Heart left ventricle (tissue), 16 donors: ENCODE measurements around the gene CDON. TPM values are rescaled to one million over a fixed set of nuclear protein-coding genes. Genes with fewer than 3 reads are reported as not detected.
A peak's percentile ranks its signal among the peaks of the same experiment; 100 is the strongest.

Source experiments
- ATAC-seq, 4 donors: fragments of 200-7000 bp; cut with Tn5 transposase; one replicate each; pipeline ENCODE4 v1.9.1; 2020 to 2022; ENCODE audit warnings: moderate library complexity in 4 of 4, mild to moderate bottlenecking in 3 of 4, moderate number of reproducible peaks in 1 of 4
- DNase-seq, 5 donors: peaks; one replicate each; pipeline ENCODE4 v3.0.0-alpha.2; 2020
- H3K27ac ChIP-seq, 12 donors: fragments of 200-600 bp; sonication (generic) in 4 of 12; one replicate each; pipeline versions ENCODE4 v1.5.0 to v1.8.0; 2016 to 2022; ENCODE audit warnings: mild to moderate bottlenecking in 2 of 12
- H3K27me3 ChIP-seq, 9 donors: fragments of 200-600 bp; sonication (generic) in 2 of 9; one replicate each; pipeline versions ENCODE4 v1.5.1 to v1.8.0; 2016 to 2022; ENCODE audit warnings: mild to moderate bottlenecking in 3 of 9
- H3K36me3 ChIP-seq, 9 donors: fragments of 200-600 bp; sonication (generic) in 2 of 9; one replicate each; pipeline versions ENCODE4 v1.5.0 to v1.8.0; 2018 to 2022; ENCODE audit warnings: mild to moderate bottlenecking in 2 of 9
- H3K4me1 ChIP-seq, 12 donors: fragments of 200-600 bp; sonication (generic) in 4 of 12; one replicate each; pipeline versions ENCODE4 v1.5.0 to v1.8.0; 2016 to 2022; ENCODE audit warnings: mild to moderate bottlenecking in 3 of 12
- H3K4me3 ChIP-seq, 12 donors: fragments of 200-600 bp; sonication (generic) in 4 of 12; one replicate each; pipeline versions ENCODE4 v1.5.0 to v1.8.0; 2017 to 2022; ENCODE audit warnings: mild to moderate bottlenecking in 9 of 12, moderate library complexity in 4 of 12
- H3K9me3 ChIP-seq, 12 donors: fragments of 200-600 bp; sonication (generic) in 4 of 12; one replicate each; pipeline versions ENCODE4 v1.5.0 to v1.8.0; 2016 to 2022; ENCODE audit warnings: mild to moderate bottlenecking in 1 of 12
- CTCF ChIP-seq, 12 donors: fragments of 200-600 bp; sonication (generic) in 4 of 12; IDR thresholded peaks; one replicate each; pipeline versions ENCODE4 v1.5.0 to v1.8.0; 2018 to 2022; ENCODE audit warnings: antibody characterized with exemption in 12 of 12, mild to moderate bottlenecking in 5 of 12
- POLR2A ChIP-seq, 2 donors: fragments of 450-650 bp; IDR thresholded peaks; one replicate each; pipeline ENCODE4 v1.6.1; 2017; ENCODE audit warnings: antibody characterized with exemption in 2 of 2, mild to moderate bottlenecking in 2 of 2, moderate library complexity in 2 of 2
- WGBS, 4 donors: extraction: QIAGEN DNeasy Blood & Tissue Kit in 2 of 4; methylation state at CpG; one replicate each; pipeline versions ENCODE4 v1.1.5 to v1.1.7; 2013 to 2018; 5-methylcytosine and 5-hydroxymethylcytosine counted together
- intact Hi-C, 10 donors: fragments of 100-400 bp; cut with DNase I; formaldehyde crosslinking; loops; one replicate each; pipeline versions ENCODE4 v1.11.1 to v1.14.2; 2022
- polyA plus RNA-seq, 2 donors: library from polyadenylated mRNA; stranded (reverse); fragments of 200-250 nt; gene quantifications; one replicate each; pipeline ENCODE4 v1.2.3, GENCODE V29; 2013
- total RNA-seq, 9 donors: library from RNA; depleted of rRNA in 2 of 9; stranded (reverse); fragments of >200 nt in 2 of 9; fragmentation: NEBNext Ultra II Directional in 3 of 9; extraction: Animal tissue kit (Norgen Biotek cat#: 25700) in 3 of 9; gene quantifications; one replicate each; pipeline versions ENCODE4 v1.1.0 to v1.2.4, GENCODE V29; 2016 to 2023
- donor health status: ischemic (EF 13 %, LVEDD 7.1; RV severe dilation, severe dysfunction).
- donor health status: healthy with polysubstance abuse.
- donor health status: DM: no; HTN: yes; CAD: no.
- donor health status: DM: no; HTN: no; CAD: no.
- donor health status: ischemic (EF 25% LVEDD 6.9; RV normal size, moderate dysfunction).
- donor health status: ischemic (EF 25% LVEDD 5.7; RV mildly dilated, moderate dysfunction).
- donor health status: healthy.
- donor health status: DM: yes; HTN: yes; CAD: no.
- donor health status: ischemic (EF 35%, LVEDD 5.7; RV mildly dilated, moderate dysfunction).
- donor health status: nonischemic (EF 11% LVEDD 7.7; RV severe dilation, severe dysfunction).
- donor health status: DM: yes; HTN: yes; CAD: no.
- donor health status: PGD.
- donor health status: ischemic (EF 29% LVEDD 5.4; RV normal size, mild dysfunction).
- donor health status: nonischemic (EF 23%, LVEDD 6.1; RV moderate dilation, normal function).

Gene CDON
- total and polyA plus RNA-seq, 11 donors = 1.2 to 51.5 (median 7.3) TPM

- intact Hi-C loops = loop anchor here in 2 of 10 donors (10.0 kb wide), 1 partner anchor 110 kb away; the partner anchor contains the start of gene VSIG10L2 (in 2 of the 2)
- Histone ChIP-seq H3K27me3 (no peaks in the 10 kb centered on the region), H3K9me3 (no peaks in the 10 kb centered on the region), H3K4me3 (no peak overlapping the region), H3K27ac (no peak overlapping the region), H3K4me1 (no peaks in the 10 kb centered on the region), H3K36me3 (no peaks in the 10 kb centered on the region)
- TF ChIP-seq CTCF (IDR thresholded peaks at IDR 0.05) (no peak), POLR2A (IDR thresholded peaks at IDR 0.05) (no peak)
- DNase-seq = no peak
- ATAC-seq = no peak
- 78 to 82% (median 82%) methylated on average over 5 of the region's 5 CpGs for whole genome bisulfite sequencing, 4 donors
Observed at GRCh38 chr11:126054408-126054807, 8.3 kb downstream of the CDON start.

- Histone ChIP-seq H3K4me1 (no peaks in the 10 kb centered on the region), H3K27ac (no peak overlapping the region), H3K27me3 (no peaks in the 10 kb centered on the region), H3K4me3 (no peak overlapping the region), H3K36me3 (no peaks in the 10 kb centered on the region), H3K9me3 (no peaks in the 10 kb centered on the region)
- 79 to 84% (median 82%) methylated on average over 7 of the region's 7 CpGs for WGBS, 4 donors
- TF ChIP-seq CTCF (IDR thresholded peaks at IDR 0.05) (no peak), POLR2A (IDR thresholded peaks at IDR 0.05) (no peak)
- no peak for DNase-seq
- ATAC-seq = no peak
- intact Hi-C loops = loop anchor here in 2 of 10 donors (10.0 kb wide), 1 partner anchor 109 kb away; the partner anchor contains the start of gene VSIG10L2 (in 2 of the 2)
Observed at GRCh38 chr11:126053415-126054286, 9.0 kb downstream of the CDON start.

GRCh38 chr11:126051117-126051516 lies 11.5 kb downstream of the CDON start:
- ATAC-seq (no peak), DNase-seq (no peak)
- peaks cover 0 to 10% (median 0%) of the 10 kb centered on the region in 12 donors for H3K4me1 ChIP-seq
- WGBS, 4 donors = 54 to 63% (median 59%) methylated on average over 3 of the region's 3 CpGs
- H3K27ac ChIP-seq = no peak overlapping the region
- intact Hi-C loops = loop anchor here in 2 of 10 donors (10.0 kb wide), 1 partner anchor 106 kb away; the partner anchor contains the start of gene VSIG10L2 (in 2 of the 2)
- no peaks in the 10 kb centered on the region for H3K27me3 ChIP-seq
- H3K36me3 ChIP-seq = no peaks in the 10 kb centered on the region
- no peaks in the 10 kb centered on the region for H3K9me3 ChIP-seq
- TF ChIP-seq CTCF (IDR thresholded peaks at IDR 0.05) = no peak
- TF ChIP-seq POLR2A (IDR thresholded peaks at IDR 0.05) = no peak
- no peak overlapping the region for H3K4me3 ChIP-seq

- Histone ChIP-seq H3K4me3 (no peak overlapping the region), H3K4me1 (peaks cover 0 to 10% (median 0%) of the 10 kb centered on the region in 12 donors), H3K36me3 (no peaks in the 10 kb centered on the region), H3K27ac (peak overlapping the region in 1 of 12 donors; percentile 13), H3K27me3 (no peaks in the 10 kb centered on the region), H3K9me3 (no peaks in the 10 kb centered on the region)
- intact Hi-C loops = no loop called here
- TF ChIP-seq POLR2A (IDR thresholded peaks at IDR 0.05) (no peak), CTCF (IDR thresholded peaks at IDR 0.05) (no peak)
- ATAC-seq = no peak
- 73 to 93% (median 82%) methylated on average over 1 of the region's 1 CpG for WGBS, 4 donors
- no peak for DNase-seq
Observed at GRCh38 chr11:126049159-126049558, 13.5 kb downstream of the CDON start.
